MCF 10A (cell line): ENCODE results near the gene KASH5. TPM values are rescaled to one million over a fixed set of nuclear protein-coding genes. Genes with fewer than 3 reads are reported as not detected.

Experiments
- BruUV-seq: library from RNA; stranded (reverse); fragments of 400-500 nt; replicated peaks from 2 replicates; lab custom pipeline; 2021; lab: Mats Ljungman, UMichigan
- CTCF ChIA-PET: fragments of 300-600 bp; sonication (Branson Sonifier 250); formaldehyde crosslinking; extraction: SDS; loops from one replicate; lab custom pipeline; 2021; ENCODE audit warnings: antibody characterized with exemption, inconsistent platforms; lab: Yijun Ruan, JAX
- POLR2A ChIA-PET: fragments of 300-600, 350-650 bp; sonication (Branson Sonifier 250); formaldehyde crosslinking; extraction: SDS; loops from one replicate; lab custom pipeline; 2020; ENCODE audit warnings: antibody characterized with exemption, inconsistent platforms; lab: Yijun Ruan, JAX
- DNase-seq: peaks from one replicate; pipeline ENCODE4 v3.0.0-alpha.2; 2018; ENCODE audit not compliant: unreplicated experiment
- H3K27ac Mint-ChIP-seq: one replicate; pipeline ENCODE4 v1.8.0; 2022; ENCODE audit warnings: mild to moderate bottlenecking, low read depth, mixed read lengths; ENCODE audit not compliant: unreplicated experiment
- H3K27me3 Mint-ChIP-seq: one replicate; pipeline ENCODE4 v1.8.0; 2022; ENCODE audit warnings: mixed read lengths; ENCODE audit not compliant: insufficient read depth, unreplicated experiment
- H3K36me3 Mint-ChIP-seq: one replicate; pipeline ENCODE4 v1.8.0; 2022; ENCODE audit warnings: mild to moderate bottlenecking, moderate library complexity, mixed read lengths; ENCODE audit not compliant: insufficient read depth, unreplicated experiment
- H3K4me1 Mint-ChIP-seq: one replicate; pipeline ENCODE4 v1.8.0; 2022; ENCODE audit warnings: mixed read lengths; ENCODE audit not compliant: insufficient read depth, unreplicated experiment
- H3K4me3 Mint-ChIP-seq: one replicate; pipeline ENCODE4 v1.8.0; 2022; ENCODE audit warnings: mild to moderate bottlenecking, moderate library complexity, mixed read lengths; ENCODE audit not compliant: unreplicated experiment
- H3K9me3 Mint-ChIP-seq: one replicate; pipeline ENCODE4 v1.8.0; 2022; ENCODE audit warnings: mixed read lengths; ENCODE audit not compliant: unreplicated experiment
- CTCF ChIP-seq: fragments of 200-600 bp; IDR thresholded peaks from one replicate; pipeline ENCODE4 v1.8.0; 2022; ENCODE audit warnings: antibody characterized with exemption, mild to moderate bottlenecking; ENCODE audit not compliant: unreplicated experiment
- intact Hi-C: fragments of 100-400 bp; cut with micrococcal nuclease; formaldehyde crosslinking; loops from 2 replicates; pipeline ENCODE4 v1.14.1; 2022
- total RNA-seq: library from RNA; stranded (reverse); gene quantifications from 2 replicates; pipeline ENCODE4 v1.2.3, GENCODE V29; 2022

The KASH5 gene
- total RNA-seq, 1 experiment from 2014 or later, result not detected

GRCh38 chr19:49340069-49340864 is 47.8 kb upstream of the KASH5 start:
- Mint-ChIP-seq H3K9me3 (no peaks in the 10 kb centered on the region), H3K36me3 (no peaks in the 10 kb centered on the region), H3K27ac (no peak overlapping the region), H3K4me3 (no peak overlapping the region), H3K27me3 (no peaks in the 10 kb centered on the region), H3K4me1 (peaks cover 6% of the 10 kb centered on the region)
- no peak for DNase-seq
- intact Hi-C loops, result no loop called here
- no peak for TF ChIP-seq CTCF
- ChIA-PET POLR2A (interaction anchor here (0.6 kb wide), 1 partner anchor 15 kb away, joined by 3 read pairs; no protein-coding TSS in a partner anchor), CTCF (interaction anchor here (0.6 to 0.8 kb wide), 2 partner anchors 18 to 114 kb away, joined by 3 to 4 read pairs; no protein-coding TSS in a partner anchor)
- BruUV-seq, result no TSS peak

- BruUV-seq, result no TSS peak
- Mint-ChIP-seq H3K36me3 (no peaks in the 10 kb centered on the region), H3K9me3 (no peaks in the 10 kb centered on the region), H3K27me3 (no peaks in the 10 kb centered on the region), H3K27ac (no peak overlapping the region), H3K4me3 (no peak overlapping the region), H3K4me1 (peaks cover 6% of the 10 kb centered on the region)
- ChIA-PET CTCF (interaction anchor here (0.6 kb wide), 1 partner anchor 19 kb away, joined by 3 read pairs; no protein-coding TSS in a partner anchor), POLR2A (no interaction called here)
- intact Hi-C loops, result no loop called here
- no peak for TF ChIP-seq CTCF
- no peak for DNase-seq
Observed at GRCh38 chr19:49340865-49341718, 47.0 kb upstream of the KASH5 start.

GRCh38 chr19:49342291-49342721 is 45.7 kb upstream of the KASH5 start:
- ChIA-PET CTCF (no interaction called here), POLR2A (no interaction called here)
- TF ChIP-seq CTCF, result no peak
- DNase-seq, result no peak
- Mint-ChIP-seq H3K36me3 (no peaks in the 10 kb centered on the region), H3K27me3 (no peaks in the 10 kb centered on the region), H3K9me3 (no peaks in the 10 kb centered on the region), H3K4me1 (peaks cover 6% of the 10 kb centered on the region), H3K27ac (no peak overlapping the region), H3K4me3 (no peak overlapping the region)
- intact Hi-C loops, result no loop called here
- BruUV-seq, result no TSS peak

GRCh38 chr19:49343123-49343522 is 44.9 kb upstream of the KASH5 start:
- no peak overlapping the region for H3K4me3 Mint-ChIP-seq
- H3K9me3 Mint-ChIP-seq, result no peaks in the 10 kb centered on the region
- CTCF ChIA-PET, result interaction anchor here (0.9 kb wide), 1 partner anchor 75 kb away, joined by 3 read pairs; no protein-coding TSS in a partner anchor
- intact Hi-C loops, result no loop called here
- no peaks in the 10 kb centered on the region for H3K36me3 Mint-ChIP-seq
- TF ChIP-seq CTCF, result no peak
- no peaks in the 10 kb centered on the region for H3K27me3 Mint-ChIP-seq
- H3K4me1 Mint-ChIP-seq, result peaks cover 6% of the 10 kb centered on the region
- POLR2A ChIA-PET, result no interaction called here
- no peak for DNase-seq
- BruUV-seq, result no TSS peak
- H3K27ac Mint-ChIP-seq, result no peak overlapping the region
